Measurements from ENCODE around the gene SYNE2.

Gene SYNE2

GRCh38 chr14:63928744-63929174, 76.0 kb downstream of the SYNE2 start:
- no peak for TF ChIP-seq CTCF (IDR thresholded peaks at IDR 0.05; ENCODE audit: insufficient read depth, low read depth, low read length, missing control alignments)

GRCh38 chr14:63933110-63933509, 80.3 kb downstream of the SYNE2 start:
- TF ChIP-seq CTCF (IDR thresholded peaks at IDR 0.05; ENCODE audit: insufficient read depth, low read depth, low read length, missing control alignments), result no peak
- DNase-seq (ENCODE audit: low read depth), result peak; percentile 51
- peak overlapping the region; percentile 39 for H3K4me3 ChIP-seq (ENCODE audit: low read depth, low read length)

More at GRCh38 chr14:63928744-63929174, 76.0 kb downstream of the SYNE2 start:
- DNase-seq (ENCODE audit: low read depth), result no peak
- no peak overlapping the region for H3K4me3 ChIP-seq (ENCODE audit: low read depth, low read length)

- H3K4me3 ChIP-seq (ENCODE audit: low read depth, low read length), result peak overlapping the region; percentile 39; the same call in 1 of the 2 replicates
- no peak for DNase-seq (ENCODE audit: low read depth)
- no peak for TF ChIP-seq CTCF (IDR thresholded peaks at IDR 0.05; ENCODE audit: insufficient read depth, low read depth, low read length, missing control alignments)
These were observed 80.9 kb downstream of the SYNE2 start for GRCh38 chr14:63933711-63934110.

GRCh38 chr14:63938198-63939005, 85.6 kb downstream of the SYNE2 start:
- DNase-seq (ENCODE audit: low read depth), result peak; percentile 72
- no peak for TF ChIP-seq CTCF (IDR thresholded peaks at IDR 0.05; ENCODE audit: insufficient read depth, low read depth, low read length, missing control alignments)
- no peak overlapping the region for H3K4me3 ChIP-seq (ENCODE audit: low read depth, low read length)

GRCh38 chr14:63939006-63939270, 86.1 kb downstream of the SYNE2 start:
- TF ChIP-seq CTCF (IDR thresholded peaks at IDR 0.05; ENCODE audit: insufficient read depth, low read depth, low read length, missing control alignments), result no peak
- no peak overlapping the region for H3K4me3 ChIP-seq (ENCODE audit: low read depth, low read length)
- DNase-seq (ENCODE audit: low read depth), result no peak

- TF ChIP-seq CTCF (IDR thresholded peaks at IDR 0.05; ENCODE audit: insufficient read depth, low read depth, low read length, missing control alignments), result no peak
- peak; percentile 54 for DNase-seq (ENCODE audit: low read depth)
These were observed 87.6 kb downstream of the SYNE2 start for GRCh38 chr14:63940387-63940786.

GRCh38 chr14:63941023-63941422, 88.2 kb downstream of the SYNE2 start:
- no peak for DNase-seq (ENCODE audit: low read depth)
- TF ChIP-seq CTCF (IDR thresholded peaks at IDR 0.05; ENCODE audit: insufficient read depth, low read depth, low read length, missing control alignments), result no peak
- H3K4me3 ChIP-seq (ENCODE audit: low read depth, low read length), result no peak overlapping the region

More at GRCh38 chr14:63940387-63940786, 87.6 kb downstream of the SYNE2 start:
- H3K4me3 ChIP-seq (ENCODE audit: low read depth, low read length), result no peak overlapping the region

Data from GM12865 (cell line).